ENCODE measurements around the gene SRPK3. TPM values are rescaled to one million over a fixed set of nuclear protein-coding genes. Genes with fewer than 3 reads are reported as not detected.

The SRPK3 gene
- polyA plus RNA-seq, 3 donors: 0.01 TPM; not detected in 2

DNA sequence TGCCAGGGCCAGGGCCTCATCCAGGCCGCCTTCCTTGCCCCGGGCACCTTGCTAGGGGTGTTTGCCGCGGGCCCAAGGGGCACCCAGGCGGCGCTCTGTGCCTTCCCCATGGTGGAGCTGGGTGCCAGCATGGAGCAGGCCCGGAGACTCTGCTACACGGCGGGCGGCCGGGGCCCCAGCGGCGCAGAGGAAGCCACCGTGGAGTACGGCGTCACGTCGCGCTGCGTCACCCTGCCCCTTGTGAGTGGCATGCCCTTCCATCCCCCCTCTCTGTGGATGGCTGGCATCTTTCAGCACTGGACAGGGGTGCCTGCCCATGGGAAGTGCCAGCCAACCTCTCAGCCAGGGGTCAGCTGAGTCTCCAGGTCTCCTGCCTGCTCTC, 13.2 kb upstream of the SRPK3 start:
- Histone ChIP-seq H3K9me3 (replicated peaks in 1 of 2; ENCODE audit: control insufficient read depth in 1 of 2, insufficient read depth in 1 of 2, low read length in 2 of 2) (no peaks in the 10 kb centered on the region), H3K4me2 (replicated peaks; ENCODE audit: extremely low read depth, low read length, poor library complexity, severe bottlenecking) (no peak overlapping the region), H3K79me2 (ENCODE audit: insufficient read depth, low read length) (no peaks in the 10 kb centered on the region), H4K20me1 (ENCODE audit: insufficient read depth, low read length) (no peaks in the 10 kb centered on the region), H3K4me3 (replicated peaks in 1 of 3; ENCODE audit: low read depth in 2 of 3, low read length in 3 of 3) (no peak overlapping the region), H3K4me1 (ENCODE audit: control insufficient read depth in 1 of 2, insufficient read depth in 2 of 2, low read length in 2 of 2) (peaks cover 0 to 5% of the 10 kb centered on the region in 2 donors), H3K27me3 (ENCODE audit: control insufficient read depth in 2 of 2, insufficient read depth in 2 of 2, low read length in 2 of 2) (no peaks in the 10 kb centered on the region), H2AFZ (ENCODE audit: insufficient read depth, low read depth, low read length, poor library complexity, severe bottlenecking) (no peak overlapping the region), H3K27ac (ENCODE audit: low read depth in 1 of 2, low read length in 2 of 2) (no peak overlapping the region), H3K9ac (ENCODE audit: insufficient read depth, low read length, poor library complexity, severe bottlenecking) (no peak overlapping the region), H3K36me3 (replicated peaks in 1 of 2; ENCODE audit: control insufficient read depth in 1 of 2, insufficient read depth in 2 of 2, low read length in 2 of 2) (no peaks in the 10 kb centered on the region)
- H3K27me3 Mint-ChIP-seq (ENCODE audit: low read depth in 3 of 3): peaks cover 1 to 16% (median 9%) of the 10 kb centered on the region in 3 donors
- DNase-seq: no peak
- 93% methylated on average over 8 of the region's 20 CpGs for WGBS (ENCODE audit: insufficient coverage)
- H3K4me3 Mint-ChIP-seq: no peak overlapping the region
- peaks cover 14% of the 10 kb centered on the region for H3K4me1 Mint-ChIP-seq
- H3K9me3 Mint-ChIP-seq: peaks cover 0 to 3% (median 0%) of the 10 kb centered on the region in 7 donors
- intact Hi-C loops (cut with micrococcal nuclease): loop anchor here in 1 of 2 donors (10.0 kb wide), 2 partner anchors 157 to 187 kb away; partner anchors contain the start of gene ARHGAP4
- TF ChIP-seq, protein P1, sequence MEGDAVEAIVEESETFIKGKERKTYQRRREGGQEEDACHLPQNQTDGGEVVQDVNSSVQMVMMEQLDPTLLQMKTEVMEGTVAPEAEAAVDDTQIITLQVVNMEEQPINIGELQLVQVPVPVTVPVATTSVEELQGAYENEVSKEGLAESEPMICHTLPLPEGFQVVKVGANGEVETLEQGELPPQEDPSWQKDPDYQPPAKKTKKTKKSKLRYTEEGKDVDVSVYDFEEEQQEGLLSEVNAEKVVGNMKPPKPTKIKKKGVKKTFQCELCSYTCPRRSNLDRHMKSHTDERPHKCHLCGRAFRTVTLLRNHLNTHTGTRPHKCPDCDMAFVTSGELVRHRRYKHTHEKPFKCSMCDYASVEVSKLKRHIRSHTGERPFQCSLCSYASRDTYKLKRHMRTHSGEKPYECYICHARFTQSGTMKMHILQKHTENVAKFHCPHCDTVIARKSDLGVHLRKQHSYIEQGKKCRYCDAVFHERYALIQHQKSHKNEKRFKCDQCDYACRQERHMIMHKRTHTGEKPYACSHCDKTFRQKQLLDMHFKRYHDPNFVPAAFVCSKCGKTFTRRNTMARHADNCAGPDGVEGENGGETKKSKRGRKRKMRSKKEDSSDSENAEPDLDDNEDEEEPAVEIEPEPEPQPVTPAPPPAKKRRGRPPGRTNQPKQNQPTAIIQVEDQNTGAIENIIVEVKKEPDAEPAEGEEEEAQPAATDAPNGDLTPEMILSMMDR (IDR thresholded peaks at IDR 0.05): no peak
- no peak overlapping the region for H3K27ac Mint-ChIP-seq
- H3K36me3 Mint-ChIP-seq: no peaks in the 10 kb centered on the region

- Histone ChIP-seq H3K79me2 (ENCODE audit: insufficient read depth, low read length) (no peaks in the 10 kb centered on the region), H3K9ac (ENCODE audit: insufficient read depth, low read length, poor library complexity, severe bottlenecking) (no peak overlapping the region), H3K9me3 (replicated peaks in 1 of 2; ENCODE audit: control insufficient read depth in 1 of 2, insufficient read depth in 1 of 2, low read length in 2 of 2) (no peaks in the 10 kb centered on the region), H3K4me2 (replicated peaks; ENCODE audit: extremely low read depth, low read length, poor library complexity, severe bottlenecking) (no peak overlapping the region), H3K4me3 (replicated peaks in 1 of 3; ENCODE audit: low read depth in 2 of 3, low read length in 3 of 3) (no peak overlapping the region), H3K36me3 (replicated peaks in 1 of 2; ENCODE audit: control insufficient read depth in 1 of 2, insufficient read depth in 2 of 2, low read length in 2 of 2) (no peaks in the 10 kb centered on the region), H3K27me3 (ENCODE audit: control insufficient read depth in 2 of 2, insufficient read depth in 2 of 2, low read length in 2 of 2) (no peaks in the 10 kb centered on the region), H2AFZ (ENCODE audit: insufficient read depth, low read depth, low read length, poor library complexity, severe bottlenecking) (no peak overlapping the region), H4K20me1 (ENCODE audit: insufficient read depth, low read length) (no peaks in the 10 kb centered on the region), H3K27ac (ENCODE audit: low read depth in 1 of 2, low read length in 2 of 2) (no peak overlapping the region), H3K4me1 (ENCODE audit: control insufficient read depth in 1 of 2, insufficient read depth in 2 of 2, low read length in 2 of 2) (peaks cover 0 to 5% of the 10 kb centered on the region in 2 donors)
- DNase-seq: peak in 1 of 3 donors; percentile 0
- intact Hi-C loops (cut with micrococcal nuclease): loop anchor here in 1 of 2 donors (10.0 kb wide), 2 partner anchors 156 to 186 kb away; partner anchors contain the start of gene ARHGAP4
- peaks cover 14% of the 10 kb centered on the region for H3K4me1 Mint-ChIP-seq
- peak overlapping the region in 1 of 7 donors; percentile 23 for H3K27ac Mint-ChIP-seq
- TF ChIP-seq, protein P1 (IDR thresholded peaks at IDR 0.05): no peak
- H3K4me3 Mint-ChIP-seq: no peak overlapping the region
- peaks cover 1 to 16% (median 9%) of the 10 kb centered on the region in 3 donors for H3K27me3 Mint-ChIP-seq (ENCODE audit: low read depth in 3 of 3)
- 100% methylated on average over 4 of the region's 22 CpGs for WGBS (ENCODE audit: insufficient coverage)
- peaks cover 0 to 3% (median 0%) of the 10 kb centered on the region in 7 donors for H3K9me3 Mint-ChIP-seq
- H3K36me3 Mint-ChIP-seq: no peaks in the 10 kb centered on the region
These were observed 12.3 kb upstream of the SRPK3 start for GRCh38 chrX:153768311-153769157.

Data from CD14-positive monocyte (primary cell).